Fibroblast of lung (primary cell): Measurements from ENCODE around the gene DTD1. TPM values are rescaled to one million over a fixed set of nuclear protein-coding genes. Genes with fewer than 3 reads are reported as not detected.
A peak's percentile ranks its signal among the peaks of the same experiment; 100 is the strongest.

Experiments used
- DNase-seq, 2 donors: peaks; one replicate each; pipeline versions ENCODE4 v3.0.0 to v3.0.0-alpha.2; 2010; ENCODE audit warnings: low read depth in 2 of 2
- H2AFZ ChIP-seq: 2 replicates; pipeline ENCODE4 v1.5.1; 2012; ENCODE audit warnings: low read length, control low read depth, inconsistent platforms
- H3K27ac ChIP-seq: 2 replicates; pipeline ENCODE4 v1.5.1; 2011; ENCODE audit warnings: low read length, control low read depth; ENCODE audit not compliant: insufficient read depth
- H3K27me3 ChIP-seq: 2 replicates; pipeline ENCODE4 v1.5.1; 2011; ENCODE audit warnings: mild to moderate bottlenecking, low read length; ENCODE audit not compliant: control insufficient read depth, insufficient read depth
- H3K36me3 ChIP-seq: 2 replicates; pipeline ENCODE4 v1.5.1; 2011; ENCODE audit warnings: low read length; ENCODE audit not compliant: control insufficient read depth, insufficient read depth
- H3K4me1 ChIP-seq: 2 replicates; pipeline ENCODE4 v1.5.1; 2011; ENCODE audit warnings: low read length; ENCODE audit not compliant: control insufficient read depth, insufficient read depth; ENCODE audit errors: extremely low read depth
- H3K4me2 ChIP-seq: 2 replicates; pipeline ENCODE4 v1.5.1; 2011; ENCODE audit warnings: low read length, control low read depth; ENCODE audit not compliant: insufficient read depth; ENCODE audit errors: extremely low read depth
- H3K4me3 ChIP-seq, 4 experiments: fragments of 200-600 bp in 1 of 4; sonication (generic) in 1 of 4; replicated peaks in 1 of 4; 2 replicates each; pipeline ENCODE4 v1.5.1; 2011 to 2016; ENCODE audit warnings: low read length in 4 of 4, low read depth in 3 of 4, mild to moderate bottlenecking in 3 of 4, control low read depth in 2 of 4, inconsistent platforms in 1 of 4, mixed read lengths in 1 of 4; ENCODE audit not compliant: insufficient read depth in 1 of 4; ENCODE audit errors: control extremely low read depth in 1 of 4
- H3K79me2 ChIP-seq: 2 replicates; pipeline ENCODE4 v1.5.1; 2012; ENCODE audit warnings: mild to moderate bottlenecking, low read length, inconsistent platforms; ENCODE audit not compliant: control insufficient read depth, insufficient read depth
- H3K9ac ChIP-seq: 2 replicates; pipeline ENCODE4 v1.5.1; 2011; ENCODE audit warnings: mild to moderate bottlenecking, low read length, control low read depth; ENCODE audit not compliant: insufficient read depth
- H3K9me3 ChIP-seq: 2 replicates; pipeline ENCODE4 v1.5.1; 2012; ENCODE audit warnings: low read depth, low read length; ENCODE audit not compliant: control insufficient read depth, insufficient read depth
- H4K20me1 ChIP-seq: 2 replicates; pipeline ENCODE4 v1.5.1; 2011; ENCODE audit warnings: low read length; ENCODE audit not compliant: control insufficient read depth, insufficient read depth; ENCODE audit errors: extremely low read depth
- EZH2 ChIP-seq: IDR thresholded peaks from 2 replicates; pipeline ENCODE4 v1.5.1; 2012; ENCODE audit warnings: low read length, control low read depth, mild to moderate bottlenecking; ENCODE audit errors: missing control alignments
- polyA plus RNA-seq, 2 donors: library from polyadenylated mRNA; depleted of rRNA in 1 of 2; stranded (reverse) in 1 of 2; unstranded in 1 of 2; fragments of >200 nt; gene quantifications; 2 replicates each; pipeline ENCODE4 v1.2.1, GENCODE V29; 2011 to 2012; ENCODE audit warnings: missing spikeins in 1 of 2
- total RNA-seq: library from RNA; depleted of rRNA; stranded (reverse); fragments of >200 nt; gene quantifications from 2 replicates; pipeline ENCODE4 v1.2.1, GENCODE V29; 2014
- TF ChIP-seq, protein P1 (sequence below), 2 donors: IDR thresholded peaks in 1 of 2; conservative IDR thresholded peaks in 1 of 2; 1 replicate in 1 of 2; 2 replicates in 1 of 2; pipeline ENCODE4 v1.5.1; 2011 to 2012; ENCODE audit warnings: low read length in 2 of 2, control low read depth in 1 of 2, inconsistent platforms in 1 of 2, low read depth in 1 of 2, mild to moderate bottlenecking in 1 of 2

Gene DTD1
- total and polyA plus RNA-seq, 2 donors (not counting 1 experiment from before 2014, with no cell fraction given), result 60.8 to 71.0 TPM

DNA sequence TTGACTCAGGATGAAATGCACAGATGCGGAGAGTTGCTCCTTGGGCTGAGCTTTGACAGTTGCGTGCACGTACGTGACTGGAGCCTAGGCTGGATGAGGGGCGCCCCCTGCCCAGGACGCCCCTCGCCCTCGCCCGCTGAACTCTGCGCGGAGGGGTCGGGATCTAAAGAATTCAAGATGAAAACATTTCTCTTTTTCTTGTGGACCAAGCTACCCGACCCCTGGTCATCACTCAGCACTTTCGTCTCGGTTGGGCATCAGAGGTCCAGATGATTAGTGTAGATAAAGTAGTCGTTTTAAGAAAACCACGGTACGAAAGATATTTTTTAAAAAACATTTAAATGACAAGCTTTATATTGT is 700 bp downstream of the DTD1 start:
- peak overlapping the region; percentile 91 for H2AFZ ChIP-seq
- H3K27me3 ChIP-seq, result no peaks in the 10 kb centered on the region
- DNase-seq, result no peak
- H3K27ac ChIP-seq, result peak overlapping the region; percentile 87
- no peaks in the 10 kb centered on the region for H3K9me3 ChIP-seq
- H3K4me3 ChIP-seq, result peak overlapping the region; percentile 89 to 96 (median 94)
- no peak for TF ChIP-seq EZH2
- TF ChIP-seq, protein P1, sequence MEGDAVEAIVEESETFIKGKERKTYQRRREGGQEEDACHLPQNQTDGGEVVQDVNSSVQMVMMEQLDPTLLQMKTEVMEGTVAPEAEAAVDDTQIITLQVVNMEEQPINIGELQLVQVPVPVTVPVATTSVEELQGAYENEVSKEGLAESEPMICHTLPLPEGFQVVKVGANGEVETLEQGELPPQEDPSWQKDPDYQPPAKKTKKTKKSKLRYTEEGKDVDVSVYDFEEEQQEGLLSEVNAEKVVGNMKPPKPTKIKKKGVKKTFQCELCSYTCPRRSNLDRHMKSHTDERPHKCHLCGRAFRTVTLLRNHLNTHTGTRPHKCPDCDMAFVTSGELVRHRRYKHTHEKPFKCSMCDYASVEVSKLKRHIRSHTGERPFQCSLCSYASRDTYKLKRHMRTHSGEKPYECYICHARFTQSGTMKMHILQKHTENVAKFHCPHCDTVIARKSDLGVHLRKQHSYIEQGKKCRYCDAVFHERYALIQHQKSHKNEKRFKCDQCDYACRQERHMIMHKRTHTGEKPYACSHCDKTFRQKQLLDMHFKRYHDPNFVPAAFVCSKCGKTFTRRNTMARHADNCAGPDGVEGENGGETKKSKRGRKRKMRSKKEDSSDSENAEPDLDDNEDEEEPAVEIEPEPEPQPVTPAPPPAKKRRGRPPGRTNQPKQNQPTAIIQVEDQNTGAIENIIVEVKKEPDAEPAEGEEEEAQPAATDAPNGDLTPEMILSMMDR (conservative IDR thresholded peaks at IDR 0.05 in 1 of 2, IDR thresholded peaks at IDR 0.05 in 1 of 2; ENCODE audit: low read depth in 1 of 2, low read length in 2 of 2), result no peak
- H4K20me1 ChIP-seq, result no peaks in the 10 kb centered on the region
- no peaks in the 10 kb centered on the region for H3K4me1 ChIP-seq
- H3K79me2 ChIP-seq, result peaks cover 6% of the 10 kb centered on the region
- H3K9ac ChIP-seq, result peak overlapping the region; percentile 87
- no peaks in the 10 kb centered on the region for H3K36me3 ChIP-seq
- H3K4me2 ChIP-seq, result peak overlapping the region; percentile 94

DNA sequence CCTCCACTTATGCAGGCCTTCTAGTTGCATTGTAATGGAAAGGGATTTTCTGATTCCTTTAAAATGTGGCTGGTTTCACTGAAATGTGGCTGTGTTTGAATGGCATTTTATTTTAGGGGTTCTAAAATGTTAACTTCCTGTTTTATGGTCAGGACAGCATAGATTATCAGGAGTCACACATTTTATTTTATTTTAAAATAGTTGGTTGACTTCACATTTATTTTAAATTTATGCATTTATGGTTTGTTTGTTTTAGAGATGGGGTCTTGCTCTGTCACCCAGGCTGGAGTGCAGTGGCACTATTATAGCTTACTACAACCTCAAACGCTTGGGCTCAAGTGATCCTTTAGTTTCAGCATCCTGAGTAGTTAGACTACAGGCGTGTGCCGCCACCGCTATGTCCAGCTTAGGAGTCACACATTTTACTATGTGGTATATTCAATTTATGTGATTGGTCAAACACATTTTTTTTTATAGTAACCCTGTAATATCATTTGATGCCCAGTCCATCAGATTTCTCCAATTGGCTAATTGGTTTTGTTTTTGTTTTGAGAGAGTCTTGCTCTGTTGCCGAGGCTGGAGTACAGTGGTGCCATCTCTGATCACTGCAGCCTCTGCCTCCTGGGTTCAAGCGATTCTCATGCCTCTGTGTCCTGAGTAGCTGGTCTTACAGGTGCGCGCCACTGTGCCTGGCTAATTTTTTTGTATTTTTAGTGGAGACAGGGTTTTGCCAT is 2.3 kb downstream of the DTD1 start:
- no peak overlapping the region for H2AFZ ChIP-seq
- H3K4me2 ChIP-seq, result no peak overlapping the region
- no peaks in the 10 kb centered on the region for H4K20me1 ChIP-seq
- H3K79me2 ChIP-seq, result peaks cover 6% of the 10 kb centered on the region
- no peaks in the 10 kb centered on the region for H3K27me3 ChIP-seq
- DNase-seq, result no peak
- no peaks in the 10 kb centered on the region for H3K36me3 ChIP-seq
- H3K9me3 ChIP-seq, result no peaks in the 10 kb centered on the region
- H3K9ac ChIP-seq, result no peak overlapping the region
- no peak overlapping the region for H3K27ac ChIP-seq
- TF ChIP-seq, protein P1 (conservative IDR thresholded peaks at IDR 0.05 in 1 of 2, IDR thresholded peaks at IDR 0.05 in 1 of 2; ENCODE audit: low read depth in 1 of 2, low read length in 2 of 2), result no peak
- no peak for TF ChIP-seq EZH2
- H3K4me1 ChIP-seq, result no peaks in the 10 kb centered on the region
- H3K4me3 ChIP-seq, result no peak overlapping the region

DNA sequence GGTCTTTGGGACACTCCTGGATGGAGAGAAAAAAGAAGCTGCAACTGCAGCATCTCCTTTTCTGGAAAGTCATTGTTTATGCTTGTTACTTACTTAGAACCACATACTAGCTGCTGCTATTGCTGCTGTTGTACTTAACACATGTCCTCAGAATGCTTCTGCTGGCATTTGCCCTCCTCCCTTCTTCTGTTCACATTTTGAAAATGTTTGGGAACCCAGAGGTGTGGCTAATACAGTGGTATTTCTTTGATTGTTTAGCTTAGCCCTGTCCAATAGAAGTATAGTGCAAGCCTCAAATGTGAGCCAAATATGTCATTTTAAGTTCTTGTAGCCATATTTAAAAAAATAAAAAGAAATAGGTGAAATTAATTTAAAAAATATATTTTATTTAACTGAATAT is 8.4 kb downstream of the DTD1 start:
- H3K9me3 ChIP-seq, result no peaks in the 10 kb centered on the region
- no peaks in the 10 kb centered on the region for H3K27me3 ChIP-seq
- H3K4me3 ChIP-seq, result no peak overlapping the region
- no peak overlapping the region for H2AFZ ChIP-seq
- no peaks in the 10 kb centered on the region for H4K20me1 ChIP-seq
- H3K4me2 ChIP-seq, result no peak overlapping the region
- TF ChIP-seq EZH2, result no peak
- TF ChIP-seq, protein P1 (conservative IDR thresholded peaks at IDR 0.05 in 1 of 2, IDR thresholded peaks at IDR 0.05 in 1 of 2; ENCODE audit: low read depth in 1 of 2, low read length in 2 of 2), result no peak
- no peaks in the 10 kb centered on the region for H3K4me1 ChIP-seq
- no peak overlapping the region for H3K27ac ChIP-seq
- H3K79me2 ChIP-seq, result no peaks in the 10 kb centered on the region
- H3K9ac ChIP-seq, result no peak overlapping the region
- peaks cover 2% of the 10 kb centered on the region for H3K36me3 ChIP-seq
- DNase-seq, result no peak
